Psoas muscle (tissue), 8 donors: ENCODE results near the gene SAMD4B. TPM values are rescaled to one million over a fixed set of nuclear protein-coding genes. Genes with fewer than 3 reads are reported as not detected.

Experiments used
- ATAC-seq, 4 donors: fragments of 200-7000 bp; cut with Tn5 transposase; one replicate each; pipeline ENCODE4 v1.9.1; 2020; ENCODE audit warnings: moderate library complexity in 3 of 4, mild to moderate bottlenecking in 2 of 4
- DNase-seq, 2 donors: peaks; one replicate each; pipeline ENCODE4 v3.0.0-alpha.2; 2020
- H3K27ac ChIP-seq: fragments of 200-600 bp; one replicate; pipeline ENCODE4 v1.8.0; 2022
- H3K27me3 ChIP-seq, 3 donors: fragments of 200-600 bp in 1 of 3; one replicate each; pipeline versions ENCODE4 v1.6.1 to v1.8.0; 2013 to 2022; ENCODE audit warnings: low read length in 2 of 3, mild to moderate bottlenecking in 2 of 3, moderate library complexity in 1 of 3; ENCODE audit not compliant: insufficient read depth in 3 of 3
- H3K36me3 ChIP-seq, 2 donors: fragments of 200-600 bp in 1 of 2; one replicate each; pipeline versions ENCODE4 v1.6.1 to v1.8.0; 2013 to 2022; ENCODE audit warnings: low read depth in 1 of 2, mild to moderate bottlenecking in 1 of 2, moderate library complexity in 1 of 2; ENCODE audit not compliant: insufficient read depth in 1 of 2
- H3K4me1 ChIP-seq: fragments of 200-600 bp; one replicate; pipeline ENCODE4 v1.8.0; 2022
- H3K4me3 ChIP-seq: fragments of 200-600 bp; one replicate; pipeline ENCODE4 v1.8.0; 2022; ENCODE audit warnings: mild to moderate bottlenecking
- H3K9me3 ChIP-seq: fragments of 200-600 bp; one replicate; pipeline ENCODE4 v1.8.0; 2022
- WGBS, 3 donors: extraction: QIAGEN DNeasy Blood & Tissue Kit; methylation state at CpG; one replicate each; pipeline versions ENCODE4 v1.1.6 to v1.1.7; 2013; 5-methylcytosine and 5-hydroxymethylcytosine counted together
- intact Hi-C, 2 donors: fragments of 100-400 bp; cut with DNase I; formaldehyde crosslinking; loops; one replicate each; pipeline versions ENCODE4 v1.11.0 to v1.14.2; 2022
- polyA plus RNA-seq, 3 donors: library from polyadenylated mRNA; stranded (reverse); fragments of 200-250 nt; gene quantifications; one replicate each; pipeline ENCODE4 v1.2.3, GENCODE V29; 2013
- total RNA-seq, 4 donors: library from RNA; stranded (reverse); fragmentation: NEBNext Ultra II Directional in 2 of 4; extraction: Animal tissue kit (Norgen Biotek cat#: 25700) in 2 of 4; gene quantifications; one replicate each; pipeline versions ENCODE4 v1.2.1 to v1.2.4, GENCODE V29; 2021 to 2023
- TF ChIP-seq, protein P1 (sequence below): fragments of 200-600 bp; IDR thresholded peaks from one replicate; pipeline ENCODE4 v1.8.0; 2022; ENCODE audit warnings: antibody characterized with exemption
- donor health status: healthy with polysubstance abuse.
- donor health status: DM: no; HTN: no; CAD: no; lungs with moderate emphysema.
- donor health status: Bipolar disorder and iron deficiency.
- donor health status: healthy.
- donor health status: DM: yes; HTN: yes; CAD: no.
- donor health status: DM: no; HTN: no; CAD: no.
- donor health status: DM: no; HTN: no; CAD: no.
- donor health status: DM: yes; HTN: yes; CAD: no.

Gene SAMD4B
- total and polyA plus RNA-seq, 7 donors: 34.7 to 97.5 (median 58.4) TPM

DNA sequence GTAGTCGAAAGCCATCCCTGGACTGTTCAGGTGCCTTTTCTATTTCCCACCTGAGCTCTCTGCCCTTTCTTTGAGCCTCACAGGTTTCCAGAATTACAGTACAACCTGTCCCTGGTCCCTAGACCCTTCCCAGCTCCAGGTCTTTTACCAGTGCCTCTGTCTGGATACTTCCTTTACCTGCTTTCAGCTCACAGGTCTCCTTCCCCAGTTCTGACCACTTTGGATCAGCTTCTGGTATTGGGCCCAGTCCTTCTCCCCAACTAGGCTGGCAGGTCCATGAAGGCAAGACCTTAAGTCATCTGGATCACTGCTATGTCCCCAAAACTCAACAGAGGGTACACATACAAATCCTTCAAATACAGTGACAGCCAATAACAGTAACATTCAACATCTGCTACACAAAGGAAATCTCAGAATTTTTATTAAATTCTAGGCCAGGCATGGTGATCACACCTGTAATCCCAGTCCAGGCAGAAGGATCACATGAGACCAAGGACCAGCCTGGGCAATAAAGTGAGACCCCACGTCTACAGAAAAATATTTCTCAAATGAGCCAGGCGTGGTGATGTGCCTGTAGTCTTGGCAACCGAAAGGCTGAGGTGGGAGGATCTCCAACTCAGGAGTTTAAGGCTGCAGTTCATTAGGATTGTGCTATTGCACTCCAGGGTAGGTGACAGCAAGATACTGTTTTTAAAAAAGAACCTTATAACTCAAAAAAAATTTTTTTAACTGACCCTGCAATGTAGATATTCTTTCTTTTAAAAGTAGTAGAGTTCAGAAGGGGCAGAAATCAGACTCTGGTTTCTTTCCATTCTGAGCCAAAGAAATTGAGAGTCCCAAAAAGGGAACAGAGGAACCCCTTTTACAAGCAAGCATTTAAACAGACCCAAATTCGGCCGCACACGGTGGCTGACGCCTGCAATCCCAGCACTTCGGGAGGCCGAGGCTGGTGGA is 92.2 kb downstream of the SAMD4B start:
- Histone ChIP-seq H3K27me3 (no peaks in the 10 kb centered on the region), H3K27ac (peak overlapping the region; percentile 93), H3K4me3 (peak overlapping the region; percentile 96), H3K4me1 (peaks cover 18% of the 10 kb centered on the region), H3K36me3 (peaks cover 7 to 44% of the 10 kb centered on the region in 2 donors), H3K9me3 (no peaks in the 10 kb centered on the region)
- WGBS, 3 donors: 42 to 60% (median 52%) methylated on average over 10 of the region's 10 CpGs
- no peak for ATAC-seq
- intact Hi-C loops: loop anchor here (2.0 to 10.0 kb wide), 3 partner anchors 22 to 90 kb away; partner anchors contain the start of genes MED29 (in 1 of the 2), PAF1 (in 1 of the 2), PLEKHG2 (in 1 of the 2) and SAMD4B (in 1 of the 2)
- TF ChIP-seq, protein P1, sequence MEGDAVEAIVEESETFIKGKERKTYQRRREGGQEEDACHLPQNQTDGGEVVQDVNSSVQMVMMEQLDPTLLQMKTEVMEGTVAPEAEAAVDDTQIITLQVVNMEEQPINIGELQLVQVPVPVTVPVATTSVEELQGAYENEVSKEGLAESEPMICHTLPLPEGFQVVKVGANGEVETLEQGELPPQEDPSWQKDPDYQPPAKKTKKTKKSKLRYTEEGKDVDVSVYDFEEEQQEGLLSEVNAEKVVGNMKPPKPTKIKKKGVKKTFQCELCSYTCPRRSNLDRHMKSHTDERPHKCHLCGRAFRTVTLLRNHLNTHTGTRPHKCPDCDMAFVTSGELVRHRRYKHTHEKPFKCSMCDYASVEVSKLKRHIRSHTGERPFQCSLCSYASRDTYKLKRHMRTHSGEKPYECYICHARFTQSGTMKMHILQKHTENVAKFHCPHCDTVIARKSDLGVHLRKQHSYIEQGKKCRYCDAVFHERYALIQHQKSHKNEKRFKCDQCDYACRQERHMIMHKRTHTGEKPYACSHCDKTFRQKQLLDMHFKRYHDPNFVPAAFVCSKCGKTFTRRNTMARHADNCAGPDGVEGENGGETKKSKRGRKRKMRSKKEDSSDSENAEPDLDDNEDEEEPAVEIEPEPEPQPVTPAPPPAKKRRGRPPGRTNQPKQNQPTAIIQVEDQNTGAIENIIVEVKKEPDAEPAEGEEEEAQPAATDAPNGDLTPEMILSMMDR: no peak
- no peak for DNase-seq

Other genes starting within 250 kb of the SAMD4B start
- 10 to 100 TPM; 10.6 to 17.3 (median 11.6) TPM for gene PAK4, start 216.6 kb upstream of the SAMD4B start, total RNA-seq
- 10 to 100 TPM in 2 of 3 donors, 1 to 10 TPM in 1; 7.2 to 22.0 (median 16.5) TPM for gene PAK4, start 216.6 kb upstream of the SAMD4B start, polyA plus RNA-seq
- gene NCCRP1, start 145.5 kb upstream of the SAMD4B start, total RNA-seq: under 1 TPM in 1 of 4 donors, not detected in 3; 0.13 TPM
- gene NCCRP1, start 145.5 kb upstream of the SAMD4B start, polyA plus RNA-seq: under 1 TPM in 1 of 3 donors, not detected in 2; 0.13 TPM
- gene SYCN, start 138.2 kb upstream of the SAMD4B start, total RNA-seq: 1 to 10 TPM in 1 of 4 donors, not detected in 3; 1.3 TPM
- not detected for gene SYCN, start 138.2 kb upstream of the SAMD4B start, polyA plus RNA-seq
- gene IFNL3, start 97.4 kb upstream of the SAMD4B start, total RNA-seq: not detected
- not detected for gene IFNL3, start 97.4 kb upstream of the SAMD4B start, polyA plus RNA-seq
- not detected for gene IFNL4, start 93.6 kb upstream of the SAMD4B start, total RNA-seq
- gene IFNL4, start 93.6 kb upstream of the SAMD4B start, polyA plus RNA-seq: not detected
- not detected for gene IFNL2, start 74.0 kb upstream of the SAMD4B start, total RNA-seq
- not detected for gene IFNL2, start 74.0 kb upstream of the SAMD4B start, polyA plus RNA-seq
- gene IFNL1, start 46.0 kb upstream of the SAMD4B start, total RNA-seq: not detected
- gene IFNL1, start 46.0 kb upstream of the SAMD4B start, polyA plus RNA-seq: not detected
- under 1 TPM in 3 of 4 donors, not detected in 1; 0.07 to 0.24 (median 0.08) TPM for gene LRFN1, start 21.6 kb upstream of the SAMD4B start, total RNA-seq
- under 1 TPM; 0.04 to 0.08 (median 0.08) TPM for gene LRFN1, start 21.6 kb upstream of the SAMD4B start, polyA plus RNA-seq
- 10 to 100 TPM in 2 of 4 donors, 1 to 10 TPM in 2; 7.6 to 13.0 (median 10.9) TPM for gene GMFG, start 6.4 kb upstream of the SAMD4B start, total RNA-seq
- gene GMFG, start 6.4 kb upstream of the SAMD4B start, polyA plus RNA-seq: 10 to 100 TPM in 2 of 3 donors, 1 to 10 TPM in 1; 6.3 to 15.9 (median 10.5) TPM
- gene PAF1, start 48.7 kb downstream of the SAMD4B start, total RNA-seq: 10 to 100 TPM; 33.7 to 38.0 (median 34.6) TPM
- gene PAF1, start 48.7 kb downstream of the SAMD4B start, polyA plus RNA-seq: 10 to 100 TPM; 34.1 to 58.0 (median 37.6) TPM
- gene MED29, start 49.0 kb downstream of the SAMD4B start, total RNA-seq: 10 to 100 TPM; 25.0 to 33.6 (median 30.2) TPM
- gene MED29, start 49.0 kb downstream of the SAMD4B start, polyA plus RNA-seq: 10 to 100 TPM; 25.0 to 51.7 (median 26.9) TPM
- gene ZFP36, start 64.4 kb downstream of the SAMD4B start, total RNA-seq: 100 to 1,000 TPM in 3 of 4 donors, 10 to 100 TPM in 1; 32.1 to 391 (median 184) TPM
- gene ZFP36, start 64.4 kb downstream of the SAMD4B start, polyA plus RNA-seq: 100 to 1,000 TPM in 1 of 3 donors, 10 to 100 TPM in 2; 80.8 to 178 (median 83.3) TPM
- gene PLEKHG2, start 70.2 kb downstream of the SAMD4B start, total RNA-seq: 1 to 10 TPM; 6.8 to 8.0 (median 7.4) TPM
- gene PLEKHG2, start 70.2 kb downstream of the SAMD4B start, polyA plus RNA-seq: 1 to 10 TPM; 2.4 to 3.0 (median 2.7) TPM
- 1,000 to 10,000 TPM; 1,186 to 1,958 (median 1,553) TPM for gene RPS16, start 93.5 kb downstream of the SAMD4B start, total RNA-seq
- 1,000 to 10,000 TPM; 2,324 to 3,255 (median 2,994) TPM for gene RPS16, start 93.5 kb downstream of the SAMD4B start, polyA plus RNA-seq
- 10 to 100 TPM; 60.7 to 88.6 (median 80.2) TPM for gene SUPT5H, start 103.2 kb downstream of the SAMD4B start, total RNA-seq
- 10 to 100 TPM; 63.1 to 97.1 (median 88.0) TPM for gene SUPT5H, start 103.2 kb downstream of the SAMD4B start, polyA plus RNA-seq
- 100 to 1,000 TPM in 1 of 4 donors, 10 to 100 TPM in 3; 70.5 to 105 (median 75.7) TPM for gene TIMM50, start 138.4 kb downstream of the SAMD4B start, total RNA-seq
- 100 to 1,000 TPM in 1 of 3 donors, 10 to 100 TPM in 2; 86.1 to 189 (median 95.0) TPM for gene TIMM50, start 138.4 kb downstream of the SAMD4B start, polyA plus RNA-seq
- gene DLL3, start 156.5 kb downstream of the SAMD4B start, total RNA-seq: under 1 TPM in 1 of 4 donors, not detected in 3; 0.14 TPM
- under 1 TPM in 1 of 3 donors, not detected in 2; 0.03 TPM for gene DLL3, start 156.5 kb downstream of the SAMD4B start, polyA plus RNA-seq
- not detected for gene SELENOV, start 172.7 kb downstream of the SAMD4B start, total RNA-seq
- not detected for gene SELENOV, start 172.7 kb downstream of the SAMD4B start, polyA plus RNA-seq
- 1 to 10 TPM in 3 of 4 donors, under 1 TPM in 1; 0.71 to 1.9 (median 1.7) TPM for gene EID2B, start 190.4 kb downstream of the SAMD4B start, total RNA-seq
- gene EID2B, start 190.4 kb downstream of the SAMD4B start, polyA plus RNA-seq: 1 to 10 TPM in 2 of 3 donors, under 1 TPM in 1; 0.83 to 9.0 (median 1.9) TPM
- 10 to 100 TPM in 3 of 4 donors, 1 to 10 TPM in 1; 7.6 to 13.2 (median 10.8) TPM for gene EID2, start 197.7 kb downstream of the SAMD4B start, total RNA-seq
- gene EID2, start 197.7 kb downstream of the SAMD4B start, polyA plus RNA-seq: 10 to 100 TPM in 1 of 3 donors, 1 to 10 TPM in 2; 7.7 to 15.7 (median 9.3) TPM